A172 (cell line): ENCODE results near the gene CENPW. TPM values are rescaled to one million over a fixed set of nuclear protein-coding genes. Genes with fewer than 3 reads are reported as not detected.
A peak's percentile ranks its signal among the peaks of the same experiment; 100 is the strongest.

ENCODE experiments used
- DNase-seq: peaks from one replicate; pipeline ENCODE4 v3.0.0-alpha.2; 2015; ENCODE audit warnings: low spot score
- total RNA-seq: library from RNA; depleted of rRNA; stranded (reverse); fragments of >200 nt; shearing (Covaris generic); gene quantifications from 2 replicates; pipeline ENCODE4 v1.2.3, GENCODE V29; 2014; rRNA removed

CENPW gene
- 37.8 and 59.6 TPM in 2 replicates for total RNA-seq

- DNase-seq = peak; percentile 81
Measured at GRCh38 chr6:126339796-126340609, at the start of gene CENPW. Gene CENPW, plus strand, starts transcription at chr6:126340115. Its CDS starts 159 bp downstream, at chr6:126340274.

DNA sequence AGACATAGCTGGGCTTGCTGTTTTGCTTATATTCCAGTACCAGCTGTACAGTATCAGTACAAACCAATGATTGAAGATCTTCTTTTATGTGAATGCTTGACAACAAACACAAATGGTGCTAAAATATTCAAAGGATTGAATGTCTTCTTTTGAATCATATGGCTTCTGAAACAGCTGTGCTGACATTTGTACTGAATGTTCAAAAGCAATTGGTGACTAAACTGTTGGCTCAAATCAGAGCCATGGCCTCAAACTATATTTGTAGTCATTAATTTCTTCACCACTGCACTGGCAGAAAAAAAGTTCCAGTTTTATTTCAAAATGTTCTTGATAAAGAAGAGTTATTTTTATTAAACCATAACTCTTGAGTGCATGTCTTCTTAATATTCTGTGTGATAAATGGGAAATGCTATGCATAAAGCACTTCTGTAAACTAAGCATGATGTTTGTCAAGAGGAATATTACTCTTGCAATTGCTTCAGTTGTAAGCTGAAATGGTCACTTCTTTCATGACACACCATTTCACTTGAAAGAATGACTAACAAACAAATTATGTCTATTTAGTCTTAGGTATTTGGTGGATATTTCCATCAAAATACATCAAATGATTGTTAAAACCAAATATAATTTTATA lies 45.9 kb upstream of the CENPW start:
- DNase-seq = no peak

- DNase-seq = no peak
Measured at GRCh38 chr6:126300126-126300525, 39.8 kb upstream of the CENPW start.

- no peak for DNase-seq
Measured at GRCh38 chr6:126300735-126301134, 39.2 kb upstream of the CENPW start.

DNA sequence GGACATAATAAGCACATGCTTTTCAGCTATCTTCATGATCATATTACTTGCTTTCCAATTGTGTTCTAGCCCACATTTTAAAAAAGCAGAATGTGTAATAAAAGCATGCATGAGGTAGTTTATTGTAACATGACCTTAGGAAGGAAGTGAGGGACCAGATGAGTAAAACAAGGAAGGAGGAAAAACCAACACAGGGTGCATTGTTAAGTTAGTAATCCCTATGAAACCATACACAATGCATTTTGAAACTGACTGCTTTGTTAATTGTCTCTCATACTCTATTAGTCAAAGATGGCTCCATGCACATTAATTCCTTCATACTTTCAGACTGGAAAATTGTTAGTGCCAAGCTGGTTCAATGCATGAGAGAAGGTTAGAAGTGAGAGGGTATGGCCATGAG lies 37.7 kb upstream of the CENPW start:
- no peak for DNase-seq

- peak; percentile 7 for DNase-seq
Measured at GRCh38 chr6:126307849-126308248, 32.1 kb upstream of the CENPW start.

- DNase-seq = no peak
Measured at GRCh38 chr6:126308362-126308761, 31.6 kb upstream of the CENPW start.

DNA sequence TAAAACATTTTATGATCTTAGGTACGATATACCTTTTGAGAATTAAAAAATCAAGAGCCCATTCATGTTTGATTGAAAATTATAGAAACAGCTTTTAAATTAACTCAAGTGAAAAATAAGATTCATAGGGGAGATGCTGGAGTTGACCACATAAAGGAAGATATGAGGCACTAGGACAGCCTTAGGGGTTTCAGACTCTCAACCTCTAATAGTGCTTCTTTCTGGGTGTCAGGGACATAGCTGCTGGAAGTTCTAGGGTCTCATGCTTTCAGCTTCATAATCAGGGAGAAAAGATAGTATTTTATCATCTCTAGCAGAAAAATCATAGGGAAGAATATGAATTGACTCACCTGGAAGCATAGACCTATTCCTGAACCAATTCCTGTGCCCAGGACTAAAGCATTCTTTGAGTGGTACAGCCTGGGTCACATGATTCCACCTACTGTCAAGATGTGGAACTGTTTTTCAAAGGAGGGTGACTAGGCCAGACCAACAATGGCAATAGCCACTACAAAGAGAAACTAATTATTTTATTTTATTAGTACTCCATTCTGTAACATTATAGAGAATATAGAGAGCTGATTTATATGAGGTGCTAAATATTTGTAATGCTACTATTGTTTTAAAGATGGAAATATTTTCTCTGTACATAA lies 27.8 kb upstream of the CENPW start:
- peak; percentile 6 for DNase-seq

- DNase-seq = no peak
Measured at GRCh38 chr6:126313941-126314340, 26.0 kb upstream of the CENPW start.

- no peak for DNase-seq
Measured at GRCh38 chr6:126318797-126319196, 21.1 kb upstream of the CENPW start.

DNA sequence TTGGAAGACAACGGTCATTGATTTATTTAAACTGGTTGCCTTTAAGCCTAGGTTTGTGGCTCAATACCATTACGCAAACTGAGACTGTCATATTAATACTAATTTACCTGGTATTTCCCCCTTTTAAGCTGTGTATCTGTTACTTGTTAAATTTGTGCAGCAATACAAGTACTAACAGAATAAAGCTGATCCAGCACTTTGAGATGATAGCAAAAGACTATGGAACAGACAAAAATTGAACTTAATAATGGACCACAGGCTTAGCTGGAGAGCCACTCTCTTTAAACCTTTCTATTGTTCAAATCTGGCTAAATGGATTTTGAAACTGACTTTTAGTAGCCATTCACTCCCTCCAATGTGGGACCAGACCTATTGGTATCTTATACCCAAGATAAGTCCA lies 6.2 kb upstream of the CENPW start:
- no peak for DNase-seq

- DNase-seq = no peak
Measured at GRCh38 chr6:126335210-126335609, 4.7 kb upstream of the CENPW start.

DNA sequence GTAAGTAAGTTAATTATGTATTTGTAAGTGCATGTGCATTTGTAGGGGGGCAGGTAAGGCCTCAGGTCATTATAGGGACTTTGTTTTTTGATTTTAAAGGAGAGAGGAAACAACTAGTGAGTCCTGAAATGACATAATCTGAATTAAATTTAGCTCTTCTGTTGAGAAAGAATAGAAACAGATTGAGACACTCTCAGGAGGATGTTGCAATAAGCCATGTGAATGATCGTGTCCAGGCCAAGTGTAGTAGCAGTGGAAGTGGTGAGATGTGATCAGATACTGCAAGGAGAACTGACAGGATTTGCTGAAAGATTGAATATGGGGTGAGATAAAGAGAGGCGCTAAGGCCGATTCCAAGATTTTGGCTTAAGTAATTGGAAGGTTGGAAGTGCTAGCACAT lies 2.6 kb upstream of the CENPW start:
- DNase-seq = no peak

DNA sequence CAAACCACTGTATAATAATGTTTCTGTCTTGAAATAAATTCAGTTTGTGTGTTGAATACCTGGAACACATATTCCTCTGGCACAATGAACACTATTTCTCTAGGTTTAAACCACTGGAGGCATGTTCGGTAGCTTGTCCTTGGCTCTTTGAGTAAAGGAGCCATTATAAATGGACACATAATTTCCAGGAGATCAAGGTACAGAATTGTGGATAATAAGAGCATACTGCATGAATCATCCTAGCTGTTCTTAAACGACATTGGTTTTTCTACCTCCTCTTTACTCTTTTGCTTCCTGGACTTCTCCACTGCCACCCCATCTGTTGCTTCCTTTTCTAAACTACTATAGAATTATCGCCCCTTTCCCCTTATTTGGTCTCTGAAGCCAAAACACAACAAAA lies 1.2 kb downstream of the CENPW start:
- DNase-seq = no peak

DNA sequence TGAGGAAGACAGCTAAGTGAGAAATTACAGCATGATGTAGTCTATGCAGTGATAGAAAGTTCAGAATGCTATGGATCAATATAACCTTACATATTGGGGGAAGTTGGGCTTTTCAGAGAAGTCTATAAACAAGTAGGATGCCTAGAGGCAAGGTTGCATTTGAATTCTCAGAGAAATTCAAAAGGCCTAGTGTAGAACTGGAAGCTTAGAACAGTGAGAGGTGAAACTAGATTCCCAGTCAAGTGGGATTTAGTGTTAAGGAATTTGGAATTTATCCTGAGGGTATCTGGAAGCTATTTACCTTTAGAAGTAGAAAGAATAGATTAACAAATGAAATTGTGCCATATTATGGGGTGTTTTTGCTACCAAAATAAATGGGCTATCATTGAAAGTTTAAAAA lies 4.3 kb downstream of the CENPW start:
- no peak for DNase-seq

- no peak for DNase-seq
Measured at GRCh38 chr6:126351960-126352359, 12.0 kb downstream of the CENPW start.

GRCh38 chr6:126352514-126352913 lies 12.6 kb downstream of the CENPW start:
- no peak for DNase-seq

DNA sequence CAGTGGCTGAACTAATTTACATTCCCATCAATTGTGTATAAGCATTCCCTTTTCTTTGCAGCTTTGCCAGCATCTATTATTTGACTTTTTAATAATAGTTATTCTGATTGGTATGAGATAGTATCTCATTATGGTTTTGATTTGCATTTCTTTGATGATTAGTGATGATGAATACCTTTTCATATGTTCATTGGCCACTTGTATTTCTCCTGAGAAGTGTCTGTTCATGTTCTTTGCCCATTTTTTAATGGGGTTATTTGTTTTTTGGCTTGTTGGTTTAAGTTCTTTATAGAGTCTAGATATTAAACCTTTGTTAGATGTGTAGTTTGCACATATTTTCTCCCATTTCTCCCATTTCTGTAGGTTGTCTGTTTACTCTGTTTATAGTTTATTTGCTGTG lies 16.6 kb downstream of the CENPW start:
- no peak for DNase-seq

- DNase-seq = no peak
Measured at GRCh38 chr6:126359936-126360537, 20.1 kb downstream of the CENPW start.

DNA sequence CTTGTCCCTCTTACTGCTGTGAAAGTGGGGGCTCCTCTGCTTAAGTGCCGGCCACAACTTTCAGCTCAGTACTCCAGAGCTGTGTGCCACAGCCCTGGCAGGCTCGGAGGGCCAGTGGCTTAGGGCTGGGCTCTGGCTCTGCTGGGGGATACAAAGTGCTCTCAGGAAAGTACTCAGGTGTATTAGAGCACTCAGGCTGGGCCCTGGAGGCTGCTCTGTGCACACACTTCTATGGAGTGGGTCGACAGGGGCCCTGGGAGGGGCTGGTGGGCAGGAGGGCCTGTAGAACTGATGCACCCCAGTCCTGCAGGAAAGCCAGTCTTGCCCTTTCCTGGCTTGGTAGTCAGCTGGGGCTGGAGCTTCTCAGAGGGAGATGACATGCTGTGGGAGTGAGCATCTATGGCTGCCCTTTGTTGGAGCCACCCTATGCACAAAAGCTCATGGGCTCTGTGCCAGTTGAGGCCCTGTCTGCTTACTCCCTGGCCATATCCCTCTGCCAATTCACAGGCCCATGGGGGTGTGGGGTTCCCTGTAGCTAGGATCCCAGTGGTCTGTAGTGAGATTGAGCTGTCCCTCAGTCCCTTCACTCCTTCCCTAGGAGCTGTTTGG lies 22.0 kb downstream of the CENPW start:
- DNase-seq = no peak

DNA sequence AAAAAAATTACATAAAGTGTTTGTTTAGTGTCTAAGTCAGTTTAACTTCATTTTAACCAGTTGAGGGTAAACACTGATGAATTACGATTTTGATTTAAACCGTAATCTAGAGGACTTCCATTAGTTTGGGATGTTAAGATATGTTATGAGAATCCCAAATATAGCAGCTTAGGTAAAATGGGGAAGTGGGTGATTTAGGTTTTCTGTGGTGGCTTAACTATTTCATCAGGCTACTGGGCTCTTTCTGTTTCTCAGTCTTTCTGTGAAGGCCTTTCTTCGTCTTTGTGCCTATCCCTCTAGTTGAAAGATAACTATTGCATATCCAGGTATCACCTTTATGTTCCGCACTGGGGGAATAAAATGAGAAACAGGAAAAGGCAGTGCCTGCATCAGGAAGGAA lies 27.9 kb downstream of the CENPW start:
- no peak for DNase-seq

DNA sequence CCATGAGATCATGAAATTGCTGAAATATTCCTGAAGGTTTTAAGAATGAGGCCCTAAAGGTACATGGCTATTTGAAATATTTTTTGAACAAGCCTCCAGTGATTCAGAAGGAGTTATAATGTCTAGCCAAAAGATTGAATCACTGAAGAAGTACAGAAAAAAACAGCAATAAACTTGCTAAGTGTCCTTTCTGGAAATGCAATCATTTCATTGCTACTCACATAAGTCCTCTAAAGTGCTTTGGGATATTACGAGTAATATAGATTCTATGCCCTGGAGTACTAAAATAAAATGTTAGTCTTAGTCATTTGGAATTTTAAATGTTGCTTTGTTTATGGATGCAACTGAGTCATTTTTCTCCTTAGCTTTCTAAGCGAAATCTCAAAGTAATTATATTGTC lies 32.7 kb downstream of the CENPW start:
- DNase-seq = no peak
